NB4 (cell line): ENCODE measurements around the gene RMI2.

ENCODE experiments used
- CTCF ChIP-seq: IDR thresholded peaks from one replicate; pipeline ENCODE4 v1.5.1; 2012; ENCODE audit warnings: low read depth, low read length
- MAX ChIP-seq: IDR thresholded peaks from 2 replicates; pipeline ENCODE4 v1.6.1; 2011; ENCODE audit warnings: low read depth, low read length
- MYC ChIP-seq: IDR thresholded peaks from 2 replicates; pipeline ENCODE4 v1.6.1; 2011; ENCODE audit warnings: low read depth, low read length
- POLR2A ChIP-seq: IDR thresholded peaks from 2 replicates; pipeline ENCODE4 v1.6.1; 2011; ENCODE audit warnings: mild to moderate bottlenecking; ENCODE audit not compliant: insufficient read length; ENCODE audit errors: extremely low read depth

GRCh38 chr16:11326084-11326736 is 19.0 kb upstream of the RMI2 start:
- no peak for TF ChIP-seq CTCF
- TF ChIP-seq POLR2A, result no peak
- TF ChIP-seq MYC, result no peak
- TF ChIP-seq MAX, result no peak
